MM.1S (cell line): ENCODE measurements around the gene LILRB3.
"Not testable (repeated sequence)": the region's sequence is repeated elsewhere in the genome, so short reads cannot be mapped to it uniquely, and the experiment has no call there.

Experiments used
- CTCF ChIP-seq: fragments of 300-600 bp; sonication (generic); IDR thresholded peaks from 2 replicates; pipeline ENCODE4 v1.5.1; 2016; ENCODE audit warnings: antibody characterized with exemption, low read length, mixed read lengths
- EZH2 ChIP-seq: fragments of 300-600 bp; sonication (generic); optimal IDR thresholded peaks from 2 replicates; pipeline ENCODE3; 2017; ENCODE audit warnings: low read depth, mild to moderate bottlenecking, antibody characterized with exemption, low read length, mixed read lengths
- EZH2phosphoT487 ChIP-seq: fragments of 300-600 bp; sonication (generic); IDR thresholded peaks from 2 replicates; pipeline ENCODE4 v1.6.1; 2018; ENCODE audit warnings: antibody characterized with exemption, low read length

- not testable (repeated sequence) for TF ChIP-seq EZH2, CTCF, EZH2phosphoT487
These were observed 600 bp upstream of the LILRB3 start for GRCh38 chr19:54223277-54223936.
